Endothelial cell of umbilical vein (primary cell): ENCODE measurements around the gene CYGB. TPM values are rescaled to one million over a fixed set of nuclear protein-coding genes. Genes with fewer than 3 reads are reported as not detected.

Source experiments
- BruUV-seq: library from RNA; stranded (reverse); fragments of 400-500 nt; replicated peaks from 2 replicates; lab custom pipeline; 2021; lab: Mats Ljungman, UMichigan
- CTCF ChIA-PET: fragments of 300-600, 350-600 bp; sonication (Branson Sonifier 250); formaldehyde crosslinking; loops from one replicate; lab custom pipeline; 2021; ENCODE audit warnings: antibody characterized with exemption, inconsistent platforms; lab: Charles Lee
- POLR2A ChIA-PET: fragments of 300-600, 350-600 bp; sonication (Branson Sonifier 250); formaldehyde crosslinking; loops from one replicate; lab custom pipeline; 2021; ENCODE audit warnings: antibody characterized with exemption, inconsistent platforms; lab: Charles Lee
- DNase-seq: peaks from one replicate; pipeline ENCODE4 v3.0.0-alpha.2; 2011; ENCODE audit warnings: low read depth, low spot score
- FAIRE-seq: peaks from 2 replicates; lab custom pipeline; 2011; peaks lifted over from hg19 to GRCh38; lab: Jason Lieb, UNC
- H2AFZ ChIP-seq: 2 replicates; pipeline ENCODE4 v1.6.0; 2012; ENCODE audit warnings: low read depth, low read length, control low read depth, inconsistent platforms
- H3K27ac ChIP-seq: 2 replicates; pipeline ENCODE4 v1.5.1; 2011; ENCODE audit warnings: low read depth, mild to moderate bottlenecking, control low read depth, low read length, moderate library complexity; ENCODE audit not compliant: insufficient read depth
- H3K27me3 ChIP-seq, 2 experiments: 2 replicates each; pipeline versions ENCODE4 v1.6.0 to v1.6.1; 2011; ENCODE audit warnings: low read length in 2 of 2, mixed read lengths in 1 of 2; ENCODE audit not compliant: control insufficient read depth in 2 of 2, insufficient read depth in 2 of 2
- H3K36me3 ChIP-seq, 2 experiments: 2 replicates in 1 of 2; 3 replicates in 1 of 2; pipeline ENCODE4 v1.5.1; 2011; ENCODE audit warnings: low read length in 2 of 2, mild to moderate bottlenecking in 1 of 2, moderate library complexity in 1 of 2; ENCODE audit not compliant: control insufficient read depth in 2 of 2, insufficient read depth in 2 of 2; ENCODE audit errors: extremely low read depth in 1 of 2
- H3K4me1 ChIP-seq: 3 replicates; pipeline ENCODE4 v1.5.1; 2011; ENCODE audit warnings: mild to moderate bottlenecking, low read length; ENCODE audit not compliant: control insufficient read depth, insufficient read depth; ENCODE audit errors: extremely low read depth
- H3K4me2 ChIP-seq: 2 replicates; pipeline ENCODE4 v1.6.1; 2011; ENCODE audit warnings: low read length, control low read depth, mixed read lengths; ENCODE audit not compliant: insufficient read depth
- H3K4me3 ChIP-seq, 3 experiments: fragments of 200-600 bp in 1 of 3; sonication (generic), shearing (Covaris generic) in 1 of 3; replicated peaks in 1 of 3; 2 replicates each; pipeline ENCODE4 v1.5.1; 2011 to 2016; ENCODE audit warnings: control low read depth in 3 of 3, low read length in 3 of 3, mild to moderate bottlenecking in 2 of 3, inconsistent platforms in 1 of 3, low read depth in 1 of 3, moderate library complexity in 1 of 3; ENCODE audit not compliant: insufficient read depth in 1 of 3
- H3K79me2 ChIP-seq: 2 replicates; pipeline ENCODE4 v1.6.0; 2012; ENCODE audit warnings: low read length, inconsistent platforms; ENCODE audit not compliant: control insufficient read depth, insufficient read depth
- H3K9ac ChIP-seq: replicated peaks from 2 replicates; pipeline ENCODE3; 2011; ENCODE audit warnings: low read length, control low read depth; ENCODE audit not compliant: insufficient read depth; ENCODE audit errors: extremely low read depth
- H3K9me1 ChIP-seq: replicated peaks from 3 replicates; pipeline ENCODE4 v1.6.0; 2011; ENCODE audit warnings: mild to moderate bottlenecking, low read length; ENCODE audit not compliant: control insufficient read depth, insufficient read depth; ENCODE audit errors: extremely low read depth
- H3K9me3 ChIP-seq: replicated peaks from 2 replicates; pipeline ENCODE4 v1.5.1; 2012; ENCODE audit warnings: low read length, inconsistent platforms; ENCODE audit not compliant: control insufficient read depth, insufficient read depth
- H4K20me1 ChIP-seq: replicated peaks from 2 replicates; pipeline ENCODE3; 2011; ENCODE audit warnings: mild to moderate bottlenecking, low read length; ENCODE audit not compliant: control insufficient read depth, insufficient read depth; ENCODE audit errors: extremely low read depth
- CTCF ChIP-seq, 2 donors: IDR thresholded peaks; 1 replicate in 1 of 2; 2 replicates in 1 of 2; pipeline ENCODE4 v1.5.1; 2011; ENCODE audit warnings: low read length in 2 of 2, mild to moderate bottlenecking in 2 of 2, moderate library complexity in 2 of 2, control low read depth in 1 of 2, inconsistent platforms in 1 of 2, low read depth in 1 of 2; ENCODE audit not compliant: insufficient read depth in 1 of 2; ENCODE audit errors: extremely low read depth in 1 of 2
- EZH2 ChIP-seq: IDR thresholded peaks from 2 replicates; pipeline ENCODE4 v1.6.1; 2012; ENCODE audit warnings: borderline replicate concordance, low read depth, mild to moderate bottlenecking, moderate library complexity, low read length, inconsistent platforms; ENCODE audit not compliant: severe bottlenecking
- FOS ChIP-seq: IDR thresholded peaks from 2 replicates; pipeline ENCODE4 v1.6.1; 2011; ENCODE audit warnings: mild to moderate bottlenecking, low read length, moderate library complexity, borderline replicate concordance; ENCODE audit not compliant: insufficient read depth
- GATA2 ChIP-seq: IDR thresholded peaks from 2 replicates; pipeline ENCODE4 v1.7.0; 2011; ENCODE audit warnings: low read depth, mild to moderate bottlenecking, moderate library complexity, mixed read lengths, low read length; ENCODE audit not compliant: insufficient read length, insufficient read depth
- JUN ChIP-seq: IDR thresholded peaks from 2 replicates; pipeline ENCODE4 v1.6.1; 2011; ENCODE audit warnings: borderline replicate concordance, low read depth; ENCODE audit not compliant: insufficient read length, insufficient read depth
- MAX ChIP-seq: IDR thresholded peaks from 2 replicates; pipeline ENCODE4 v1.6.1; 2011; ENCODE audit not compliant: insufficient read depth, insufficient read length
- MYC ChIP-seq: IDR thresholded peaks from one replicate; pipeline ENCODE4 v1.6.1; 2011; ENCODE audit warnings: mild to moderate bottlenecking, low read depth, low read length
- POLR2A ChIP-seq: IDR thresholded peaks from 2 replicates; pipeline ENCODE4 v1.6.1; 2012; ENCODE audit warnings: low read depth, mild to moderate bottlenecking, control low read depth, low read length
- POLR2AphosphoS5 ChIP-seq: IDR thresholded peaks from 2 replicates; pipeline ENCODE4 v1.6.1; 2012; ENCODE audit warnings: low read depth, mild to moderate bottlenecking, control low read depth, low read length, moderate library complexity; ENCODE audit not compliant: insufficient read depth
- dilution Hi-C: fragments of 300-500 bp; cut with MboI; formaldehyde crosslinking; loops from one replicate; pipeline ENCODE4 v1.15.0; 2019; ENCODE audit warnings: low sequenced_read_pairs; ENCODE audit not compliant: extremely low pct_ligation_motif_present
- intact Hi-C: fragments of 100-400 bp; cut with micrococcal nuclease; formaldehyde crosslinking; loops from one replicate; pipeline ENCODE4 v1.10.0; 2022
- polyA plus RNA-seq, 4 experiments: library from polyadenylated mRNA; depleted of rRNA in 3 of 4; stranded (reverse) in 3 of 4; unstranded in 1 of 4; fragments of >200 nt; gene quantifications; 2 replicates each; pipeline versions ENCODE4 v1.2.1 to v1.2.3, GENCODE V29; 2011 to 2012; ENCODE audit warnings: missing spikeins in 1 of 4
- total RNA-seq: library from RNA; stranded (reverse); gene quantifications from 2 replicates; pipeline ENCODE4 v1.2.3, GENCODE V29; 2021

CYGB gene
- total and polyA plus RNA-seq, 2 donors (not counting 3 experiments of a cell fraction or from before 2014, with no cell fraction given), result 0.22 to 0.91 TPM

GRCh38 chr17:76573096-76573495 is 35.6 kb upstream of the CYGB start:
- no peak overlapping the region for H3K27ac ChIP-seq
- FAIRE-seq (no peak), DNase-seq (no peak)
- TF ChIP-seq POLR2A, result no peak
- no peak for TF ChIP-seq EZH2
- TF ChIP-seq FOS, result no peak
- TF ChIP-seq MYC, result no peak
- TF ChIP-seq JUN, result no peak
- TF ChIP-seq GATA2, result no peak
- TF ChIP-seq MAX, result no peak
- no peak for TF ChIP-seq CTCF (IDR thresholded peaks at IDR 0.05; ENCODE audit: extremely low read depth in 1 of 2, insufficient read depth in 1 of 2, low read depth in 1 of 2, low read length in 2 of 2)
- no peak for TF ChIP-seq POLR2AphosphoS5
- no peaks in the 10 kb centered on the region for H3K9me3 ChIP-seq
- no peak overlapping the region for H3K4me3 ChIP-seq
- H3K36me3 ChIP-seq, result no peaks in the 10 kb centered on the region
- no peak overlapping the region for H3K4me2 ChIP-seq
- H3K4me1 ChIP-seq, result no peaks in the 10 kb centered on the region
- no peak overlapping the region for H3K9ac ChIP-seq
- ChIA-PET POLR2A (no interaction called here), CTCF (no interaction called here)
- no peak overlapping the region for H2AFZ ChIP-seq
- H3K9me1 ChIP-seq, result no peaks in the 10 kb centered on the region
- BruUV-seq, result no TSS peak
- dilution Hi-C loops, result no loop called here
- H3K27me3 ChIP-seq, result no peaks in the 10 kb centered on the region
- H4K20me1 ChIP-seq, result no peaks in the 10 kb centered on the region
- intact Hi-C loops, result no loop called here
- no peaks in the 10 kb centered on the region for H3K79me2 ChIP-seq
